HTERT RPE-1 (cell line): ENCODE measurements around the gene GAP43.

ENCODE experiments used
- in situ Hi-C: fragments of 300-500 bp; cut with MboI; formaldehyde crosslinking; loops from 4 replicates; pipeline ENCODE4 v1.14.3; 2020; ENCODE audit warnings: low sequenced_read_pairs

The GAP43 gene

GRCh38 chr3:115660646-115661337 lies 37.5 kb downstream of the GAP43 start:
- in situ Hi-C loops, result no loop called here

DNA sequence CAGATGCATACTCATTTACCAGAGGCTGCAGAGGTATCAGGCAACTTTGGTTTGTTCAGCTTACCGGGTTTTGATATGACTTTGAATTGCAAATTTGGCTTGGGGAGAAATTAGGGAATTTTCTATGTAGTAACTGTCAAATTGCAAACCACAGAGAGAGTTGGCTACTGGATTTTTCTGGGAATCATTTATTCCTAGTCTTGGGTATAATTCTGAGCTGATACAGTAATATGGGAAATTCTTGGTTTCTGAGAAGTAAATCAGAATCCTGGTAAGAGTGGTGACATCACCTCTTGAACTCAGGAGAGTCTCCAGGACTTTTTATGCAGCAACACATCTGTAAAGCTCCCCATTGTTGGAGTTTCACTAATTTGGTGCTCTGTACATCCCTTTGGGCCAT lies 39.0 kb downstream of the GAP43 start:
- in situ Hi-C loops, result no loop called here

DNA sequence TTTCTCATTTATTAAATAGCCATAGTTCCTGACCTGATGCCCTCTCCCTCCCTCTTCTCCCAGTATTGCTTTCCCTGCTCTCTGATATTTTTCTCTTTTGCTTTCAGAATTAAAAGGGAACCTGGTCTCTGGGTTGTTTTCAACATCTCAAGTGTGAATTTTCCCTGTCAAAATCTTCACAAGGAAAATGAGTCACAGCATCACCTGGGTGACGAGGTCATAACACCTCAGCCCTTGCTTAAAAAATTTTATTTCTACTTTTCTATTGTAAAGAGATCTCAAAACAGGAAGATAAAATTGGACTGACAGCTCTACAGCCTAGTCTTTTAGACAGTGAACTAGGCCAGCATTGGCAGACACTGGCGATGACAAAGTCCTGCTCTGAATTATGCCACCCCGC lies 40.1 kb downstream of the GAP43 start:
- in situ Hi-C loops, result no loop called here

GRCh38 chr3:115666081-115666480 lies 42.8 kb downstream of the GAP43 start:
- in situ Hi-C loops, result no loop called here

DNA sequence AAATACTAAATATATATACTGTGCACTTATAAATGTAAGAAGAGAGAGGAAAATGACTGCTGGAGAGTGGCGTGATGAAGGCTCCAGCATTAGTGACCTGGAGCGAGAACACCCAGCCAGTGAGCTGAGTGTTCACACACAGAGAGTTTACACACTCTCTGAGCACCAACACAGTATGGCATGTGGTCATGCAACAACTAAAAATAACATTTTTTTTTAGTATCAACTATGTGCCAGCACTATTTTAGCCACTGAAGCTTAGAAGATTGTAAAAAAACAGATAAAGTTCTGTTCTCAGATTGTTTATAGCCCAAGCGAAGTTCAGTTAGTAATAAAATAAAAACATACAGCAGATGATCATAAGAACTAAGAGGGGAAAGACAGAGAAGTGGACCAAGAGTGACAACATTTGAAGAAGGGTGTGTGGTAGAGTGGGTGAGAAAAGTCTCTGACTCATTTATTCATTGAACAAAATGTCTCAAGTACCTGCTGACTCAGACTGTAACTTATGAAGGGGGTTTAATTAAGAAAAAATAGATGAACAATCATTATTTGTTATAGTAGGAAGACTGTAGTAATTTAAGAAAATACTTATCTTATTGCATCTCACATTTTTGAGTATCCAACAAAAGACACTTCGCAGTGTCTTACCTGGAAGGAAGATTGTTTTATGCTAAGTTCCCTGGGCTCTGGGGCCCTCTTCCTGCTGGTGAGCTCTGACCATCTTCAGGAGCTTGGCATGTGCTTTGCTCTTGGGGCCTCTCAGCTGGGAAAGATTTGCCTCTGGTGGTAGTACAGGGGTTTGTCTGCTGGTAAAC lies 43.8 kb downstream of the GAP43 start:
- in situ Hi-C loops, result no loop called here

DNA sequence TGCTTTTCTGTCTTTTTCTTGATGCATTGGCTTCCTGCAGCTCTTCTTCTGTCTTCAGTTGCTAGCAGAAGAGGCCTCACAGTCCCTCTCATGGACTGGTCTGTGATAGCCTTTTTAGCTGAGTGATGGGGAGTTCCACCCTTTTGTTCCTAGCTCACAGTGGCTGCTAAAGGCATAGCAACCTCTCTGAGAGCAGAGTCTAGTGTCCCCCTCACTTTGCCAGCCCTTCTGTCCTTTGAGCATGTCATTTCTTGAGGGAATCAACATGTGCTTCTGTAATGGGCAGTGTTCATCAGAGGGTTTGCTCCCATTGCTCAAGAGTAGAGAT lies 44.4 kb downstream of the GAP43 start:
- in situ Hi-C loops, result no loop called here

DNA sequence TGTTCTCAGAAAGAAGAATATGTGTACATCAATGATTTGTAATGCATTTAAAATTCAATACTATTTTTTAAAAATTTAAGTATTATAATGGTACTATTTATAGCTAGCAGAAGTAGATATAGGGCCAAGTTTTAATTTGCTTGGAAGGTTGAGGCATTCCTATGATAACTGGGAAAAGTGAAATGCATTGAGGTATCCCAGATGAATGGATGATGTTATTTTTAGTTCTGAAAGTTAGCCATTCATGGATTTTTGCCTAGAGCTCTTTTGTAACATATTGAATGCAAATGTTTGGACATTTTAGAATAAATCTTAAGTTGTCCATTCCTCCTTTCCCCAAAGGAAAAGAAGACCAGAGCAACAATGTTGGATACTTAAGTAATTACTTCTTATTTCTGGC lies 47.6 kb downstream of the GAP43 start:
- in situ Hi-C loops, result no loop called here

DNA sequence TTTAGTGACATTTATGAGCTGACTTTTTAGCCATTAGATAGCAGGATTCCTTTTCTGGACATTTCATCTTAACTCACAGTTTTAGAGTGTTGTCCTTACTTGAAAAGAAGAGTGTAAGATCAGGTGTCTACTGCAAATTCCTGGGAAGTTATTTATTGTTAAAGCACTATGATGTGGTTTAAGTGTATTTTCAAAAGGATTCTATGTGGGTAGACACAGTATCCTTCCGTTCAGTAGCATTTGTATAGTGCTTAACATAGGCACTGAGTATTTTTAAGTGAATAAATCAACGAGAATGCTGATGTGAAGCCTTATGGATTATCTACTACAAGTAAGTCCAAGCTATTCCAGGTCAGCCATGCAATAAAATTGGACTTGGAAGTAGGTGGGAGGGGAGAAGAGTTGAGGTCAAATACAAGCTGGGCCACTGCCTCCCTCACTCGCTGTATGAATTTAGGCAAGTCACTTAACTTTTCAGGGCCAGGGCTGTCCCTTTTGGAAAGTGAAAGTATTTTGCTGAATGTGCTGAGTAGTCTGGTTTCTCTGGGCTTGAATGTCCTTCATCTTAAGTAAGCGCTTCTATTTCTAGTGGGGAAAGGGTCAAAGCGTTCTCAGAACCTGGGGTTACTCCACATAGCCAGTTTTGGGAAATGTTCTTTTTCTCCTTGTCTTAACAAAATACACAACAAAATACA lies 48.6 kb downstream of the GAP43 start:
- in situ Hi-C loops, result no loop called here

GRCh38 chr3:115673881-115674280 lies 50.6 kb downstream of the GAP43 start:
- in situ Hi-C loops, result no loop called here

- in situ Hi-C loops, result no loop called here
These were observed 53.0 kb downstream of the GAP43 start for GRCh38 chr3:115676336-115676735.

DNA sequence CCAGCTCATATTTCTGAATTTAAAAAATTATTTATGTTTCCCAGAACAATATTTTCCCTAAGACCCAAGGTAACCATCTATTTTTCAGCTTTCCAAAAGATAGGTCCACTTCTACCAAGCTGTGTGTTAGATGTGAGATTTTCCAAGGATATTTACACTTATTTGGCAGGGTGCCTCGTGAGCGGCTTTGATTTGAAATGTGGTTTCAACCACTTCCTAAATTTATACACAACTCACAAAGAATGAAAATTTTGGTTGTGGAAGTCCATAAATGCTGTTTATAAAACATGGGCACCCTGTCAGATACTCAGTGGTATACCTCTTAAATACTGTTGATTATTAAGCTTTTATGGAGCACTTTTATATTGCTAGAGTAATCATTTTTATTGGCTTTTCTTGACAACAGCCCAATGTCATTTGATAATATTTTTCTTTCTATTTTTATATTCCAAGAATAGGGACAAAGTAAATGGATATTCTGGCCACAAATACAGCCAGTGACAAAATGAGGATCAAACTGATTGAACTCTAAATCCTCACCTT lies 57.6 kb downstream of the GAP43 start:
- in situ Hi-C loops, result no loop called here

- in situ Hi-C loops, result no loop called here
These were observed 58.4 kb downstream of the GAP43 start for GRCh38 chr3:115681736-115682135.

DNA sequence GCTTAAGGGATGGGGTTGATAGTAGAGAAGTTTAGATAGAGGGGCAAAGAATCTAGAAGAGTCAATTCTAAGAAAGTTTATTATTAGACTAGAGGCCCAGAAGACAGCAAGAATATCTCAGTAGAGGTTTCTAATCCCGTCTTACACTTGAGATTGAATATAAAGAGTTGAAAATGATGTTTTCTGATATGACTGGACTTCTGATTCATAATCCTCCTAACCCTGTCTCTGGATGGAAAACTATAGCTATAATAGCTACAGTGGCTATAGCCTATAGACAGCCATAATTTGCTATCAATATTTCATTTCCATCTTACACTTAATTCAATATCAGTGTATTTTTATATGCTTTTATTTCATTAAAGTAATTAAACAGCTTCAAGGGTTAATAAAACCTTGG lies 60.0 kb downstream of the GAP43 start:
- in situ Hi-C loops, result no loop called here

- in situ Hi-C loops, result no loop called here
These were observed 60.5 kb downstream of the GAP43 start for GRCh38 chr3:115683773-115684172.

DNA sequence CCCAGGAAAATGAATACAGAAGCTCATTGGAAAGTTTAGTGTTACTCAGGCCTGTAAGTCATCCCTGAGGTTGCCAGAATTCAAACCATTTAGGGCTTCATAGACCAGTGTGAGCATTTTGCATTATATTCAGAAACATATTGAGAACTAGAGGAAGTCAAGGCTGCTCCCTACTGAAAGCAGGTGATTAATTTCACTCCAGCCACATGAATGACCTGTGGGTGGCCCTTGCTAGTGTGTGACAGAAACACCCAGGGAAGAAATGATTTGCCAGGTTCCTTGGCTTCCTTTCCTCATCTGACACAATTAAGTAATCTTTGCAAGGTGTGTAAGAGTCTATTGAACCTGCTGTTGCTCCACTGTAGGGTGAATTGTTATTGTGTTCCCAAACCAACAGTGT lies 61.8 kb downstream of the GAP43 start:
- in situ Hi-C loops, result no loop called here

- in situ Hi-C loops, result no loop called here
These were observed 64.4 kb downstream of the GAP43 start for GRCh38 chr3:115687721-115688120.

- in situ Hi-C loops, result no loop called here
These were observed 65.1 kb downstream of the GAP43 start for GRCh38 chr3:115688418-115688817.

GRCh38 chr3:115689928-115690327 lies 66.6 kb downstream of the GAP43 start:
- in situ Hi-C loops, result no loop called here

DNA sequence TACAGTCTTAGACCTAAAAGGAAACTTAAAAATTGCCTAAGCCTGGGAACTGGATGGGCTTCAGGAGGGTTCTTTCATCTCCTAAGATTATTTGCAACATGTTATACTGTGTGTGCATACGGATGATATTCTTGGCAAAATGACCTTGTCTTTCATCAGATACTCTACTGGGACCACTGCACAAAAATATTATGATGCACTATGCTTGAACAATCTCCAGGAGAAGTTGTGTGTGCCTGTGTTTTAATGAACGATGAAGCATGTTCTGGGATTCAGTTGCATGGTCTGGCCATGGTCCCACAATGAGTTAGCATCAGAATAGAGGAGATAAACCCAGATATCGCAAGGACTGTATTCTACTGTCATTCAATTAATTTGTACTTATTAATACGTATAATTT lies 68.7 kb downstream of the GAP43 start:
- in situ Hi-C loops, result no loop called here

DNA sequence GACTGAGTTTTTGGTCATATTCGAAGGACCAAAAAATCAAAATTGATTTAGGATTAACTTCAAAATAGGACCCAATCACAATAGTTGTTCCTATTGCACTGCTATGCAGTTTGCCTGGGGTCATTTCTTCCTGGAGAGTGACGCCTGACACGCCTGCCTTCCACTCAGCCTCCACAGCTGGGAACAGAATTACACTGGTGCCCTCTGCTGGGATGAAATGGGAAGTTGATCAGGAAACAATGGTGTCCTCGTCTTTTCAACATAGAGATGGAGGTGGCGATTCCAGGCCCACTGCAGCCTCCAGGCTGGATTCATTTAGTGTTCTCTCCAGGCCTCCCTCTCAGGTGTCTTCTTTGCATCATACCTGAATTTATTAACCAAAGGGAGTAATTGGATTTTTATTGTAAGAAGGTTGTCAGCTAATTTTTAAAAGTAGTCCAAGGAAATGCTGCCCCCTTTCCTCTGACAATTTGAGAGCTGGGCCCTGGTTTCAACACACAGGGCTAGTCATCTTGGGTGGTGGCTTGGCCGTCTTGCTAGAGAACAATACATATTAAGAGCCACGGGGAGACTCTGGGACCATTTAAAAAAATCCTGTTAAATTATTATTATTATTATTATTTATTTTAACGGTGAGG lies 69.7 kb downstream of the GAP43 start:
- in situ Hi-C loops, result no loop called here

- in situ Hi-C loops, result no loop called here
These were observed 70.6 kb downstream of the GAP43 start for GRCh38 chr3:115693868-115694267.
